NT2/D1 (cell line): ENCODE results near the gene NT5C3B.
"Not testable (repeated sequence)": the region's sequence is repeated elsewhere in the genome, so short reads cannot be mapped to it uniquely, and the experiment has no call there.

Experiments
- DNase-seq: peaks from one replicate; pipeline ENCODE4 v3.0.0-alpha.2; 2011; ENCODE audit warnings: low read depth, low spot score
- H3K27me3 ChIP-seq: 2 replicates; pipeline ENCODE4 v1.6.0; 2011; ENCODE audit warnings: mild to moderate bottlenecking; ENCODE audit not compliant: insufficient read length, insufficient read depth
- H3K36me3 ChIP-seq: 2 replicates; pipeline ENCODE4 v1.6.1; 2011; ENCODE audit warnings: mild to moderate bottlenecking, low read length, mixed read lengths; ENCODE audit not compliant: insufficient read depth, insufficient read length
- H3K4me1 ChIP-seq: 2 replicates; pipeline ENCODE4 v1.5.1; 2011; ENCODE audit not compliant: insufficient read depth, insufficient read length
- H3K4me3 ChIP-seq: 2 replicates; pipeline ENCODE4 v1.5.1; 2011; ENCODE audit warnings: low read depth; ENCODE audit not compliant: insufficient read length
- H3K9ac ChIP-seq: 2 replicates; pipeline ENCODE4 v1.6.0; 2011; ENCODE audit warnings: low read depth; ENCODE audit not compliant: insufficient read length
- H3K9me3 ChIP-seq: 2 replicates; pipeline ENCODE4 v1.5.1; 2011; ENCODE audit warnings: mild to moderate bottlenecking, low read length; ENCODE audit not compliant: insufficient read depth
- SUZ12 ChIP-seq: IDR thresholded peaks from 2 replicates; pipeline ENCODE4 v1.6.1; 2011; ENCODE audit not compliant: insufficient read length, insufficient read depth; ENCODE audit errors: extremely low read depth
- YY1 ChIP-seq: IDR thresholded peaks from 2 replicates; pipeline ENCODE4 v1.6.1; 2011; ENCODE audit not compliant: insufficient read length, insufficient read depth
- ZNF274 ChIP-seq: IDR thresholded peaks from 2 replicates; pipeline ENCODE4 v1.6.1; 2011; ENCODE audit warnings: mild to moderate bottlenecking, low read depth, low read length

NT5C3B gene

GRCh38 chr17:41777157-41777573, 58.9 kb downstream of the NT5C3B start:
- H3K9me3 ChIP-seq, result no peaks in the 10 kb centered on the region
- DNase-seq, result no peak
- peaks cover 43% of the 10 kb centered on the region for H3K36me3 ChIP-seq
- TF ChIP-seq SUZ12 (no peak), YY1 (no peak), ZNF274 (no peak)
- H3K27me3 ChIP-seq, result no peaks in the 10 kb centered on the region
- H3K4me1 ChIP-seq, result peaks cover 41% of the 10 kb centered on the region
- no peak overlapping the region for H3K4me3 ChIP-seq
- H3K9ac ChIP-seq, result peak overlapping the region; percentile 51

- not testable (repeated sequence) for H3K9me3 ChIP-seq, H3K27me3 ChIP-seq, DNase-seq, H3K4me3 ChIP-seq
- H3K4me1 ChIP-seq, result peaks cover 34% of the 10 kb centered on the region
- peak overlapping the region; percentile 66 for H3K9ac ChIP-seq
- H3K36me3 ChIP-seq, result peaks cover 44% of the 10 kb centered on the region
Measured at GRCh38 chr17:41776262-41776900, 59.7 kb downstream of the NT5C3B start.

GRCh38 chr17:41775394-41776226, 60.4 kb downstream of the NT5C3B start:
- H3K27me3 ChIP-seq, result no peaks in the 10 kb centered on the region
- peaks cover 33% of the 10 kb centered on the region for H3K4me1 ChIP-seq
- no peak for TF ChIP-seq ZNF274
- no peak for TF ChIP-seq SUZ12
- TF ChIP-seq YY1, result no peak
- no peak for DNase-seq
- peaks cover 51% of the 10 kb centered on the region for H3K36me3 ChIP-seq
- no peak overlapping the region for H3K4me3 ChIP-seq
- H3K9ac ChIP-seq, result peak overlapping the region; percentile 66
- no peaks in the 10 kb centered on the region for H3K9me3 ChIP-seq
